GM12801 (cell line): ENCODE results near the gene MEIOB.

ENCODE experiments used
- TF ChIP-seq, protein P1 (sequence below): IDR thresholded peaks from one replicate; pipeline ENCODE4 v1.5.1; 2011; ENCODE audit warnings: control low read depth; ENCODE audit not compliant: insufficient read length; ENCODE audit errors: extremely low read depth

Gene MEIOB

DNA sequence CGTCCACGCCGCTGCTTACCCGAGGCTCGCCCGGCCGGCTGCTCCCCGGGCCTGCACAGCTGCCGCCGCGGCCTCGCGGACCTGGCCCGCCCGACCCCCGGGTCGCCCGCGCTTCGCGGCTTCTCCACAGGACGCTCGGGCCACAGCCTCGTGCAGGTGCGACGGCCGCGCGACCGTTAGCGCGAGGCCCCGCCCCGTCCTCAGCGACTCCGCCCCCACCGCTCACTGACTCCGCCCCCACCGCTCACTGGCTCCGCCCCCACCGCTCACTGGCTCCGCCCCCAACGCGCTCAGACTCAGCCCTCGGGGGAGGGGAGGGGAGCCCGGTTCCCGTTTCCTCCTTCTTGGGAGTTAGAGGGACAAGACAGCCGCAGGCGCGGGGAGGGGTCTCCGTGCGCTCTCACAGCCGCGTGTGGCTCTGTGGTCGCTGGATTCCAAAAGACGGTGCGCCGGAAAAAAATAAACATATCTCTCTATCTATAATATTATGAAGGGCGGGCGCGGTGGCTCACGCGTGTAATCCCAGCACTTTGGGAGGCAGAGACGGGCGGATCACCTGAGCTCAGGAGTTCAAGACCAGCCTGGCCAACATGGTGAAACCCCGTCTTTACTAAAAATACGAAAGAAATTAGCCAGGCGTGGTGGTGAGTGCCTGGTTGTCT lies at the start of gene MEIOB:
MEIOB (minus strand) TSS at position 191 of the 662 bp plus-strand sequence. CDS start 3,989 bp downstream, outside the sequence.
- TF ChIP-seq, protein P1, sequence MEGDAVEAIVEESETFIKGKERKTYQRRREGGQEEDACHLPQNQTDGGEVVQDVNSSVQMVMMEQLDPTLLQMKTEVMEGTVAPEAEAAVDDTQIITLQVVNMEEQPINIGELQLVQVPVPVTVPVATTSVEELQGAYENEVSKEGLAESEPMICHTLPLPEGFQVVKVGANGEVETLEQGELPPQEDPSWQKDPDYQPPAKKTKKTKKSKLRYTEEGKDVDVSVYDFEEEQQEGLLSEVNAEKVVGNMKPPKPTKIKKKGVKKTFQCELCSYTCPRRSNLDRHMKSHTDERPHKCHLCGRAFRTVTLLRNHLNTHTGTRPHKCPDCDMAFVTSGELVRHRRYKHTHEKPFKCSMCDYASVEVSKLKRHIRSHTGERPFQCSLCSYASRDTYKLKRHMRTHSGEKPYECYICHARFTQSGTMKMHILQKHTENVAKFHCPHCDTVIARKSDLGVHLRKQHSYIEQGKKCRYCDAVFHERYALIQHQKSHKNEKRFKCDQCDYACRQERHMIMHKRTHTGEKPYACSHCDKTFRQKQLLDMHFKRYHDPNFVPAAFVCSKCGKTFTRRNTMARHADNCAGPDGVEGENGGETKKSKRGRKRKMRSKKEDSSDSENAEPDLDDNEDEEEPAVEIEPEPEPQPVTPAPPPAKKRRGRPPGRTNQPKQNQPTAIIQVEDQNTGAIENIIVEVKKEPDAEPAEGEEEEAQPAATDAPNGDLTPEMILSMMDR, result no peak

DNA sequence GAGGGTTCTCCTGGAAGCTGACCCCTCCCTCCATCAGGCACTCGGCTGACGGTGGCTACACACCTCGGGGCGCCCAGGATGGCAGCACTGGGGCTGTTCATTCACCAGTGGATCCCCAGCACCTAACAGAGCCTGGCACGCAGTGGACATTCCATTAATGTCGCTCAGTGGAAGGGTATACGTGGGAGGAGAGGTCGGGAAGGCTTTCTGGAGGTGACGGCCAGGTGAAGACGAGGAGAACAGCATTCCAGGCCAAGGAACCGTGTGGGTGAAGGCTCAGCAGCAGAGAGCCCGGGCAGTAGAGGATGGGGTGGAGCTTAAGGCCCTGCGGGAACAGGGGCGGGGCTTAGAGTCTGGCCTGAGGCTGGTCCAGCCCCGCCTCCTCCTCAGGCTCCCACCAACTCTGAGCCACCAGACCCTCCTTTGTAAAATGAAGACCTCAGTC lies 48.8 kb upstream of the MEIOB start:
- TF ChIP-seq, protein P1, result no peak

- TF ChIP-seq, protein P1, result no peak
Measured at GRCh38 chr16:1919327-1919998, 47.5 kb upstream of the MEIOB start.

DNA sequence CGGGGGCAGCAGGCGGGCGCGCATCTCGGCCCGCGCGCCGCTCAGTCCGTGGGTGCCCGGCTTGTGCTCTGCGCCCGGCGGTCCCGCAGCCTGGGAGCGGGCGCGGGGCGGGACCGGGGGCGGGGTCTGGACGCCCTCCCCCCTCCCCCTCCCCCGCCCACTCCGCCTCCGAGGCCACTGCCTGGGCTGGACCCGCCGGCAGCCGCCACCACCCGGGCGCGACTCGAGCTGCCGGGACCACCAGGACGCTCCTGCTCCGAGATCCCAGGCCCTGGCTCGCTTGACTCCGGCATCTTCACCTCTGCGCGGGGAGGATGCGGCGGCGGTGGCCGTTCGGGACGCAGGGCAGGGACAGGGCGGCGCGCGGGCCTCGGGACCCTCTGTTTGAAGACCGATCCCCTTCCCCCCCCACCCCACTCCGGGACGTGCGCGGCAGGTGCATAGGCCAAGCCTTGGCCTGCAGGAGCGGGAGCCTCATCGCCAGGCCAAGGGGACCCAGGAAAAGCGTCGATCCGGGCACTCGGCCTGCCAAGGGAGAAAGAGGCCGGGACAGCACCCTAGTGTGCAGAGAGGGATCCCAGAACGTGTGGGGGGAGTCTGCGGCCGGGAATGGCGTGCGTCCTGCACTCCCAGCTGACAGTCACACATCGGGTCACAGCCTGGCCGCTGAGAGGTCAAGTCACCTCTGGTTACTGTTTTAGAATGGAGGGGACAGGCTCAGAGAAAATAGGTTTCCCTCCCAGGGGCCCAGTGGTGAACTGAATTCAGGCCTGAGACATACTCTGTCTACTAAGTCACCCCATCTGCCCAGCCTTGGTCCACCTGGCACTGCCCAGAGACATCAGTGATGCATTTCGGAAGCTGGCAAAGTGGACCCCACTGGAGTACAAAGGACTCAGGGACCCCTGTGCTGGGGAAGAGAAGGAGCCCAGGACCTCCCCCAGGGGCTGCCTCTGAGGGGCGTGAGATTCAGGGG lies 46.7 kb upstream of the MEIOB start, which contains the start of gene HS3ST6:
HS3ST6 (minus strand) TSS at position 65 of the 976 bp plus-strand sequence. CDS start 92 bp downstream, outside the sequence.
- TF ChIP-seq, protein P1, result no peak

GRCh38 chr16:1917665-1918350 lies 45.8 kb upstream of the MEIOB start:
- TF ChIP-seq, protein P1, result no peak

GRCh38 chr16:1917056-1917664 lies 45.2 kb upstream of the MEIOB start:
- TF ChIP-seq, protein P1, result no peak
